GM12878 (cell line): ENCODE data around the gene SLC34A3. TPM values are rescaled to one million over a fixed set of nuclear protein-coding genes. Genes with fewer than 3 reads are reported as not detected.
A peak's percentile ranks its signal among the peaks of the same experiment; 100 is the strongest.

Experiments used
- ATAC-seq: fragments of 200-7000 bp; cut with Tn5 transposase; 3 replicates; pipeline ENCODE4 v1.9.1; 2020; ENCODE audit warnings: mild to moderate bottlenecking, moderate library complexity
- BruUV-seq: library from RNA; stranded (reverse); fragments of 400-500 nt; replicated peaks from 2 replicates; lab custom pipeline; 2021; lab: Mats Ljungman, UMichigan
- CTCF ChIA-PET: fragments of 300-600 bp; sonication (Branson Sonifier 250); formaldehyde crosslinking; extraction: SDS; loops from one replicate; lab custom pipeline; 2021; ENCODE audit warnings: inconsistent platforms; lab: Yijun Ruan, JAX
- POLR2A ChIA-PET: fragments of 350-600 bp; formaldehyde crosslinking; extraction: SDS; loops from one replicate; lab custom pipeline; 2021; ENCODE audit warnings: inconsistent platforms; lab: Charles Lee
- RAD21 ChIA-PET: fragments of 300-600 bp; sonication (Branson Sonifier 250); formaldehyde crosslinking; loops from one replicate; lab custom pipeline; 2023; ENCODE audit warnings: antibody characterized with exemption; ENCODE audit not compliant: unreplicated experiment; lab: Charles Lee
- SMC1A ChIA-PET: fragments of 300-600 bp; sonication (Branson Sonifier 250); formaldehyde crosslinking; loops from one replicate; lab custom pipeline; 2023; ENCODE audit not compliant: unreplicated experiment, uncharacterized antibody; lab: Charles Lee
- DNase-seq: peaks from one replicate; pipeline ENCODE4 v3.0.0-alpha.2; 2011; ENCODE audit warnings: low read depth, low spot score
- FAIRE-seq: peaks from 3 replicates; lab custom pipeline; 2011; peaks lifted over from hg19 to GRCh38; lab: Jason Lieb, UNC
- H2AFZ ChIP-seq: 2 replicates; pipeline ENCODE4 v1.6.0; 2011; ENCODE audit warnings: low read depth, low read length, control low read depth; ENCODE audit not compliant: control insufficient read depth
- H3K27ac ChIP-seq: 2 replicates; pipeline ENCODE4 v1.5.1; 2011; ENCODE audit warnings: control low read depth; ENCODE audit not compliant: control insufficient read depth, insufficient read depth
- H3K27me3 ChIP-seq, 2 experiments: replicated peaks in 1 of 2; 2 replicates each; pipeline versions ENCODE4 v1.6.0 to v1.6.1; 2011; ENCODE audit warnings: low read length in 1 of 2; ENCODE audit not compliant: control insufficient read depth in 2 of 2, insufficient read depth in 2 of 2
- H3K36me3 ChIP-seq, 2 experiments: 2 replicates each; pipeline ENCODE4 v1.5.1; 2011; ENCODE audit warnings: low read length in 1 of 2; ENCODE audit not compliant: control insufficient read depth in 2 of 2, insufficient read depth in 2 of 2
- H3K4me1 ChIP-seq: 2 replicates; pipeline ENCODE4 v1.6.1; 2011; ENCODE audit warnings: mild to moderate bottlenecking, low read length, moderate library complexity, mixed read lengths; ENCODE audit not compliant: control insufficient read depth, insufficient read depth
- H3K4me2 ChIP-seq: 2 replicates; pipeline ENCODE4 v1.6.0; 2011; ENCODE audit warnings: control low read depth; ENCODE audit not compliant: control insufficient read depth, insufficient read depth
- H3K4me3 ChIP-seq: fragments of 200-600 bp; sonication (generic); 2 replicates; pipeline ENCODE4 v1.5.1; 2016
- H3K79me2 ChIP-seq: 2 replicates; pipeline ENCODE4 v1.6.0; 2011; ENCODE audit warnings: low read length; ENCODE audit not compliant: control insufficient read depth, insufficient read depth
- H3K9ac ChIP-seq: 2 replicates; pipeline ENCODE4 v1.8.0; 2011; ENCODE audit warnings: low read length, control low read depth, mixed read lengths; ENCODE audit not compliant: control insufficient read depth, insufficient read depth
- H3K9me3 ChIP-seq: replicated peaks from 3 replicates; pipeline ENCODE4 v1.5.1; 2011; ENCODE audit warnings: mild to moderate bottlenecking, low read length; ENCODE audit not compliant: control insufficient read depth, insufficient read depth
- H4K20me1 ChIP-seq: 2 replicates; pipeline ENCODE4 v1.6.0; 2011; ENCODE audit not compliant: control insufficient read depth, insufficient read depth
- CBFB ChIP-seq: IDR thresholded peaks from 2 replicates; pipeline ENCODE4 v1.6.1; 2016; ENCODE audit warnings: antibody characterized with exemption, low read depth
- LARP7 ChIP-seq: fragments of 450-650 bp; IDR thresholded peaks from 2 replicates; pipeline ENCODE4 v1.6.1; 2017; ENCODE audit warnings: mild to moderate bottlenecking
- SPI1 ChIP-seq: IDR thresholded peaks from 2 replicates; pipeline ENCODE4 v1.6.1; 2011; ENCODE audit warnings: low read depth, mild to moderate bottlenecking, low read length, moderate library complexity, borderline replicate concordance; ENCODE audit not compliant: insufficient read depth
- SRF ChIP-seq, 2 experiments: IDR thresholded peaks; 2 replicates each; pipeline ENCODE4 v1.6.1; 2011; ENCODE audit warnings: low read depth in 2 of 2, low read length in 2 of 2, mild to moderate bottlenecking in 1 of 2, moderate library complexity in 1 of 2
- ZNF207 ChIP-seq: fragments of 450-650 bp; IDR thresholded peaks from 2 replicates; pipeline ENCODE4 v1.6.1; 2014; ENCODE audit warnings: antibody characterized with exemption, mild to moderate bottlenecking, borderline replicate concordance
- ZNF687 ChIP-seq: fragments of 450-650 bp; IDR thresholded peaks from 2 replicates; pipeline ENCODE4 v1.6.1; 2017; ENCODE audit warnings: mild to moderate bottlenecking, moderate library complexity
- WGBS: methylation state at CpG from one replicate; pipeline ENCODE4 v1.1.6; 2016; ENCODE audit warnings: low lambda C conversion rate; ENCODE audit not compliant: insufficient replicate concordance, insufficient coverage; ENCODE audit errors: missing lambda C conversion rate; 5-methylcytosine and 5-hydroxymethylcytosine counted together
- in situ Hi-C: fragments of 300-500 bp; cut with MboI; formaldehyde crosslinking; loops from 9 replicates; pipeline ENCODE4 v1.14.3; 2018; ENCODE audit warnings: mixed read lengths
- intact Hi-C: fragments of 100-400 bp; cut with micrococcal nuclease; formaldehyde crosslinking; loops from one replicate; pipeline ENCODE4 v1.14.2; 2022; ENCODE audit not compliant: unreplicated experiment
- polyA plus RNA-seq, 11 experiments: library from polyadenylated mRNA; depleted of rRNA in 4 of 11; unstranded in 6 of 11; stranded (reverse) in 5 of 11; fragments of >200 nt; fragmentation: Nextera tagmentation in 4 of 11; fragmentation: Illumina TruSeq in 1 of 11; extraction: Ambion mirVana in 4 of 11; extraction: Trizol in 1 of 11; gene quantifications; 1 replicate in 1 of 11; 2 replicates in 10 of 11; pipeline versions ENCODE4 v1.2.1 to v1.2.3, GENCODE V29; 2011 to 2016; ENCODE audit warnings: inconsistent platforms in 2 of 11, missing spikeins in 2 of 11, low read depth in 1 of 11
- total RNA-seq, 4 experiments: library from RNA; depleted of rRNA in 3 of 4; stranded (reverse); fragments of >200 nt in 3 of 4; fragmentation: Illumina TruSeq in 1 of 4; extraction: Trizol in 1 of 4; gene quantifications; 2 replicates each; pipeline versions ENCODE4 v1.2.1 to v1.2.3, GENCODE V29; 2013 to 2021

The SLC34A3 gene
- total and polyA plus RNA-seq, 10 of the 15 experiments (the other 5 are each of a cell fraction or from before 2014, with no cell fraction given): not detected

- H3K79me2 ChIP-seq: peaks cover 34% of the 10 kb centered on the region
- TF ChIP-seq SPI1: no peak
- TF ChIP-seq LARP7: peak; percentile 54
- no peak for TF ChIP-seq ZNF207
- peak; percentile 11; the same call in 1 of the 2 replicates for TF ChIP-seq CBFB
- TF ChIP-seq SRF (IDR thresholded peaks at IDR 0.05; ENCODE audit: low read depth in 2 of 2, low read length in 2 of 2): no peak
- TF ChIP-seq ZNF687: no peak
- TF ChIP-seq, all 136 proteins: peak for 2
- in situ Hi-C loops: no loop called here
Measured at GRCh38 chr9:137201205-137201868, 29.4 kb upstream of the SLC34A3 start.

More at GRCh38 chr9:137201205-137201868, 29.4 kb upstream of the SLC34A3 start:
- peak overlapping the region; percentile 62 for H3K27ac ChIP-seq
- H4K20me1 ChIP-seq: no peaks in the 10 kb centered on the region
- peaks cover 36% of the 10 kb centered on the region for H3K4me1 ChIP-seq
- ATAC-seq (no peak), DNase-seq (no peak), FAIRE-seq (no peak)
- POLR2A ChIA-PET: interaction anchor here (0.6 to 8.0 kb wide), 17 partner anchors 12 to 226 kb away, joined by 3 to 68 read pairs (median 5); partner anchors contain the start of genes CYSRT1, MAN1B1, RNF208 and TOR4A
- peak overlapping the region; percentile 74 for H2AFZ ChIP-seq
- H3K36me3 ChIP-seq: no peaks in the 10 kb centered on the region
- BruUV-seq: no TSS peak
- SMC1A ChIA-PET: interaction anchor here (0.6 to 4.6 kb wide), 6 partner anchors 12 to 253 kb away, joined by 3 to 18 read pairs (median 4); partner anchors contain the start of genes CYSRT1 and RNF208
- H3K27me3 ChIP-seq: no peaks in the 10 kb centered on the region
- RAD21 ChIA-PET: interaction anchor here (0.7 to 1.5 kb wide), 12 partner anchors 13 to 113 kb away, joined by 3 to 9 read pairs (median 4); partner anchors contain the start of genes ANAPC2, RNF208, SSNA1 and TUBB4B
- intact Hi-C loops: loop anchor here (2.0 kb wide), 2 partner anchors 21 to 79 kb away; partner anchors contain the start of gene RNF208
- H3K9me3 ChIP-seq: no peaks in the 10 kb centered on the region
- H3K4me2 ChIP-seq: peak overlapping the region; percentile 86
- WGBS: 6% methylated on average over 23 of the region's 23 CpGs
- peak overlapping the region; percentile 77 for H3K4me3 ChIP-seq
- CTCF ChIA-PET: interaction anchor here (0.6 to 1.9 kb wide), 11 partner anchors 12 to 76 kb away, joined by 3 to 11 read pairs (median 3); partner anchors contain the start of genes ANAPC2, RNF224 and SSNA1
- peak overlapping the region; percentile 78 for H3K9ac ChIP-seq
